LNCaP clone FGC (cell line): Measurements from ENCODE around the gene FILIP1L.

Experiments
- DNase-seq: peaks from one replicate; pipeline ENCODE4 v3.0.0-alpha.2; 2011; ENCODE audit warnings: low read depth
- H3K4me3 ChIP-seq: 2 replicates; pipeline ENCODE4 v1.5.1; 2011; ENCODE audit warnings: mild to moderate bottlenecking, low read depth, low read length, control low read depth
- CTCF ChIP-seq: IDR thresholded peaks from 2 replicates; pipeline ENCODE4 v1.5.1; 2012; ENCODE audit warnings: mild to moderate bottlenecking; ENCODE audit not compliant: control insufficient read depth, insufficient read depth; ENCODE audit errors: extremely low read depth

The FILIP1L gene

DNA sequence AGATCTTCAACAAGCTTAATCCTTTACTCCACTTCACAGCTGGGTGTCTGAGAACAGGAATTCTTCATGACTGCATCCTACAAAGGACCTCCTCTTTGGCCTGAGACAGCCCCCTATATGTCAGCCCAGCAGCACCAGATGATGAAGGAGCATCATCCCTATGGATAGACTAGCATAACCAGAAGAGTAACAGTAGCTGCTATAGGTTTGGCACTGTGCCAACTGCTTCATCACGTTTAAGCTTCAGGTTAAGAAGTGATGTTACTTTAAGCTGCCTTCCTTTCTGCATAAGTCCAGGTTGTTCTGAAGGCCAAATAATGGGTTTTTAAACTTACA is 246.0 kb downstream of the FILIP1L start:
- DNase-seq: no peak
- no peak for TF ChIP-seq CTCF
- H3K4me3 ChIP-seq: no peak overlapping the region

GRCh38 chr3:99867594-99868310 is 246.5 kb downstream of the FILIP1L start:
- DNase-seq: no peak
- TF ChIP-seq CTCF: no peak

GRCh38 chr3:99866261-99866761 is 248.0 kb downstream of the FILIP1L start:
- DNase-seq: no peak
- TF ChIP-seq CTCF: no peak

More at GRCh38 chr3:99867594-99868310, 246.5 kb downstream of the FILIP1L start:
- no peak overlapping the region for H3K4me3 ChIP-seq

DNA sequence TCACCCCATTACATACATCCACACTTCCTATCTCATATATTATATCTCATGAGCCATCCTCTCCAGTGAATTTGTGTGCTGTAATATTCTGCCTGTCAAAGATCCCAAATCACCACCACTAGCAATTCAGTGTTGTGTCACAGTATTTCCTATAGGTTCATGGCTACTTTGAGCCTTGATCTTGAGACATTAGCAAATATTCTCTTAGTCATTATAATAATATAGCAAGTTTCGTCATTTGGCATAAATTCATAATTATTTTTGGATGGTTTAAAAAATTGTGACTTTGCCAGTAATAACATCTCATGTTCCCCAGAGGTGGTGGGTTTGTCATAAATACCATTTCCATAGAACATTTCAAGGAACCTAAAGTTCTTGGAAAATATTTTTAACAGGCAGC is 249.0 kb downstream of the FILIP1L start:
- TF ChIP-seq CTCF: no peak
- no peak for DNase-seq
- no peak overlapping the region for H3K4me3 ChIP-seq

More at GRCh38 chr3:99866261-99866761, 248.0 kb downstream of the FILIP1L start:
- H3K4me3 ChIP-seq: no peak overlapping the region

DNA sequence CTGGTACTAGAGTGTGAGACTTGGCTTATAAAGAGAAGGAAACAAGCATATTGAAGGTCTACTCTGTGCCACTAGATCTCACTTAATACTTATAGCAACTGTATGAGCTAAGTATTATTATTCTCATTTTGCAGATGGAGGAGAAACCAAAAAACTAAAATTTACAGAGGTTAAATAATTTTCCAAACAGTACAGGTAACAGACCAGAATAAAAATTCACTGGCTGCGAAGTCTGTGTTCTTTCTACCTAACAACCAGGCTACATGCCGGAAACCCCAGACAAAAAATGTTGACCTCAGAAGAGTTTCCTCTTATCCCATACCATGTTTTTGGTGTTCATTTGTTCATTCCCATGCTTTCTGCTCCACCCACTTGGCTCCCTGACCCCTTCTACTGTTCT is 250.0 kb downstream of the FILIP1L start:
- H3K4me3 ChIP-seq: no peak overlapping the region
- no peak for TF ChIP-seq CTCF
- DNase-seq: no peak

GRCh38 chr3:99863588-99863987 is 250.7 kb downstream of the FILIP1L start:
- no peak for DNase-seq
- TF ChIP-seq CTCF: no peak
- H3K4me3 ChIP-seq: no peak overlapping the region

DNA sequence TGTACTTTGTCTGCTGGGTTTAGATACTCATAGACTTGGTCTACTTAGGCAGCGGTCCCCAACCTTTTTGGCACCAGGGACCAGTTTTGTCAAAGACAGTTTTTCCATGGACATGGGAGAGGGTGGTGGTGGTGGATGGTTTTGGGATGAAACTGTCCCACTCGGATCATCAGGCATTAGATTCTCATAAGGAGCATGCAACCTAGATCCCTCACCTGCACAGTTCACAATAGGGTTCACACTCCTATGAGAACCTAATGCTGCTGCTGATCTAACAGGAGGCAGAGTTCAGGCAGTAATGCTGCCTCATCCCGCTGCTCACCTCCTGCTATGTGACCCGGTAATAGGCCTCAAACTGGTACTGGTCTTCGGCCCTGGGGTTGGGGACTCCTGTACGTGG is 251.3 kb downstream of the FILIP1L start:
- no peak for TF ChIP-seq CTCF
- no peak for DNase-seq
- H3K4me3 ChIP-seq: no peak overlapping the region
